HEK293T (cell line): ENCODE measurements around the gene KCNJ3.

Experiments
- BHLHE40 ChIP-seq: fragments of 450-650 bp; IDR thresholded peaks from 2 replicates; pipeline ENCODE4 v1.6.1; 2016; ENCODE audit warnings: mild to moderate bottlenecking, moderate library complexity, borderline replicate concordance
- CTBP1 ChIP-seq: fragments of 450-650 bp; IDR thresholded peaks from 2 replicates; pipeline ENCODE4 v1.6.1; 2016; ENCODE audit warnings: borderline replicate concordance
- ELF4 ChIP-seq: fragments of 450-650 bp; IDR thresholded peaks from 2 replicates; pipeline ENCODE4 v1.6.1; 2017; ENCODE audit warnings: antibody characterized with exemption
- FOXA1 ChIP-seq: fragments of 450-650 bp; IDR thresholded peaks from 2 replicates; pipeline ENCODE4 v1.6.1; 2016; ENCODE audit warnings: mild to moderate bottlenecking
- FOXK2 ChIP-seq: fragments of 450-650 bp; IDR thresholded peaks from 2 replicates; pipeline ENCODE4 v1.6.1; 2016; ENCODE audit warnings: mild to moderate bottlenecking
- FOXM1 ChIP-seq: fragments of 450-650 bp; IDR thresholded peaks from 2 replicates; pipeline ENCODE4 v1.6.1; 2017; ENCODE audit warnings: mild to moderate bottlenecking, borderline replicate concordance
- L3MBTL2 ChIP-seq: fragments of 450-650 bp; conservative IDR thresholded peaks from 2 replicates; pipeline ENCODE4 v1.6.1; 2016; ENCODE audit warnings: mild to moderate bottlenecking
- NFRKB ChIP-seq: fragments of 450-650 bp; IDR thresholded peaks from 2 replicates; pipeline ENCODE4 v1.6.1; 2016; ENCODE audit warnings: mild to moderate bottlenecking, moderate library complexity
- SP1 ChIP-seq: fragments of 450-650 bp; IDR thresholded peaks from 2 replicates; pipeline ENCODE4 v1.6.1; 2017
- SUZ12 ChIP-seq: fragments of 450-650 bp; IDR thresholded peaks from 2 replicates; pipeline ENCODE4 v1.6.1; 2016; ENCODE audit warnings: mild to moderate bottlenecking
- TARDBP ChIP-seq: fragments of 450-650 bp; IDR thresholded peaks from 2 replicates; pipeline ENCODE4 v1.6.1; 2016
- ZNF384 ChIP-seq: fragments of 450-650 bp; IDR thresholded peaks from 2 replicates; pipeline ENCODE4 v1.6.1; 2016
- TF ChIP-seq, protein P1 (sequence below): fragments of 450-650 bp; IDR thresholded peaks from 2 replicates; pipeline ENCODE4 v1.6.1; 2016

DNA sequence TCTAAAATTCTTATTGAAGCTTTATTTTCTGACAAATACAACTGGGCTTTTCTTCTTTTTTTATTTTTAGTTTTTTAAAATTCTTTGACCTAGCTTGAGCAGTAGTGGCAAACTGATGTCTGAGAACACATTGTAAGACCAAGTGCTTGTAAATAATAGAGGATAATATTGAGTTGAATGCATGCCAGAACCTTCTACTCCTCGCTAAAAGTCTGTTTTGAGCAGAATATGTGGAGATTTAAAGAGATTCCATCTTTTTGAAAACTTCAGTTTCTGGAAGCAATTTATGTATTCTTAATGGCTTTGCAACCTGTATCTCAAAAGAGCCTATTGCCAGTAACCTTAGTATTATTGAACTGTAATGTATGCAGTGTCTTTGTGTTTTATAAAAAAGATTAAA lies 148.3 kb downstream of the KCNJ3 start:
- TF ChIP-seq SP1 (no peak), FOXM1 (no peak), CTBP1 (no peak), ELF4 (no peak), ZNF384 (no peak), NFRKB (no peak), FOXA1 (no peak), TARDBP (no peak), BHLHE40 (no peak), FOXK2 (no peak), L3MBTL2 (no peak), SUZ12 (no peak)
- TF ChIP-seq, protein P1, sequence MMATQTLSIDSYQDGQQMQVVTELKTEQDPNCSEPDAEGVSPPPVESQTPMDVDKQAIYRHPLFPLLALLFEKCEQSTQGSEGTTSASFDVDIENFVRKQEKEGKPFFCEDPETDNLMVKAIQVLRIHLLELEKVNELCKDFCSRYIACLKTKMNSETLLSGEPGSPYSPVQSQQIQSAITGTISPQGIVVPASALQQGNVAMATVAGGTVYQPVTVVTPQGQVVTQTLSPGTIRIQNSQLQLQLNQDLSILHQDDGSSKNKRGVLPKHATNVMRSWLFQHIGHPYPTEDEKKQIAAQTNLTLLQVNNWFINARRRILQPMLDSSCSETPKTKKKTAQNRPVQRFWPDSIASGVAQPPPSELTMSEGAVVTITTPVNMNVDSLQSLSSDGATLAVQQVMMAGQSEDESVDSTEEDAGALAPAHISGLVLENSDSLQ, result no peak
